Measurements from ENCODE around the gene P2RY11.
A peak's percentile ranks its signal among the peaks of the same experiment; 100 is the strongest.

Gene P2RY11

GRCh38 chr19:10092648-10093294, 18.7 kb upstream of the P2RY11 start:
- DNase-seq (ENCODE audit: low read depth in 3 of 3) = no peak

GRCh38 chr19:10093295-10094186, 18.0 kb upstream of the P2RY11 start:
- no peak for DNase-seq (ENCODE audit: low read depth in 3 of 3)

GRCh38 chr19:10095622-10095947, 15.9 kb upstream of the P2RY11 start:
- DNase-seq (ENCODE audit: low read depth in 3 of 3) = no peak

- peak; percentile 81 to 87 (median 83) for DNase-seq (ENCODE audit: low read depth in 3 of 3)
Measured at GRCh38 chr19:10095948-10096614, 15.4 kb upstream of the P2RY11 start.

GRCh38 chr19:10096615-10096963, 14.9 kb upstream of the P2RY11 start:
- DNase-seq (ENCODE audit: low read depth in 3 of 3) = no peak

GRCh38 chr19:10100163-10100785, 11.2 kb upstream of the P2RY11 start:
- no peak for DNase-seq (ENCODE audit: low read depth in 3 of 3)

- no peak for DNase-seq (ENCODE audit: low read depth in 3 of 3)
Measured at GRCh38 chr19:10102787-10103236, 8.7 kb upstream of the P2RY11 start.

- no peak for DNase-seq (ENCODE audit: low read depth in 3 of 3)
Measured at GRCh38 chr19:10104130-10104513, 7.4 kb upstream of the P2RY11 start.

- DNase-seq (ENCODE audit: low read depth in 3 of 3) = peak in 1 of 3 donors; percentile 76
Measured at GRCh38 chr19:10104665-10105508, 6.6 kb upstream of the P2RY11 start.

GRCh38 chr19:10105509-10106099, 5.9 kb upstream of the P2RY11 start:
- DNase-seq (ENCODE audit: low read depth in 3 of 3) = peak; percentile 75 to 85 (median 79)

- peak; percentile 97 to 99 (median 98) for DNase-seq (ENCODE audit: low read depth in 3 of 3)
Measured at GRCh38 chr19:10106100-10106936, 5.2 kb upstream of the P2RY11 start, which contains the start of gene PPAN. Gene PPAN, plus strand, starts transcription at chr19:10106362. Its CDS starts 33 bp downstream, at chr19:10106395.

- DNase-seq (ENCODE audit: low read depth in 3 of 3) = no peak
Measured at GRCh38 chr19:10107254-10107653, 4.2 kb upstream of the P2RY11 start.

- DNase-seq (ENCODE audit: low read depth in 3 of 3) = no peak
Measured at GRCh38 chr19:10107817-10108367, 3.6 kb upstream of the P2RY11 start.

GRCh38 chr19:10109528-10109927, 2.0 kb upstream of the P2RY11 start:
- DNase-seq (ENCODE audit: low read depth in 3 of 3) = no peak

- DNase-seq (ENCODE audit: low read depth in 3 of 3) = no peak
Measured at GRCh38 chr19:10110076-10110971, 1.2 kb upstream of the P2RY11 start.

- DNase-seq (ENCODE audit: low read depth in 3 of 3) = no peak
Measured at GRCh38 chr19:10110972-10111317, 548 bp upstream of the P2RY11 start.

- DNase-seq (ENCODE audit: low read depth in 3 of 3) = no peak
Measured at GRCh38 chr19:10112037-10112761, 706 bp downstream of the P2RY11 start.
